Activated naive CD8-positive, alpha-beta T cell (primary cell): ENCODE results near the gene ERBB2.
"Not testable (repeated sequence)": the region's sequence is repeated elsewhere in the genome, so short reads cannot be mapped to it uniquely, and the experiment has no call there.

Source experiments
- H3K27ac Mint-ChIP-seq: one replicate; pipeline ENCODE4 v1.8.0; 2021; ENCODE audit warnings: mixed read lengths
- H3K27me3 Mint-ChIP-seq: one replicate; pipeline ENCODE4 v1.8.0; 2021; ENCODE audit warnings: mixed read lengths
- H3K36me3 Mint-ChIP-seq: one replicate; pipeline ENCODE4 v1.8.0; 2021; ENCODE audit warnings: mixed read lengths
- H3K4me1 Mint-ChIP-seq: one replicate; pipeline ENCODE4 v1.8.0; 2021; ENCODE audit warnings: low read depth, mixed read lengths
- H3K4me3 Mint-ChIP-seq: one replicate; pipeline ENCODE4 v1.8.0; 2021; ENCODE audit warnings: mild to moderate bottlenecking, mixed read lengths
- H3K9me3 Mint-ChIP-seq: one replicate; pipeline ENCODE4 v1.8.0; 2021; ENCODE audit warnings: low read depth, mixed read lengths

The ERBB2 gene

DNA sequence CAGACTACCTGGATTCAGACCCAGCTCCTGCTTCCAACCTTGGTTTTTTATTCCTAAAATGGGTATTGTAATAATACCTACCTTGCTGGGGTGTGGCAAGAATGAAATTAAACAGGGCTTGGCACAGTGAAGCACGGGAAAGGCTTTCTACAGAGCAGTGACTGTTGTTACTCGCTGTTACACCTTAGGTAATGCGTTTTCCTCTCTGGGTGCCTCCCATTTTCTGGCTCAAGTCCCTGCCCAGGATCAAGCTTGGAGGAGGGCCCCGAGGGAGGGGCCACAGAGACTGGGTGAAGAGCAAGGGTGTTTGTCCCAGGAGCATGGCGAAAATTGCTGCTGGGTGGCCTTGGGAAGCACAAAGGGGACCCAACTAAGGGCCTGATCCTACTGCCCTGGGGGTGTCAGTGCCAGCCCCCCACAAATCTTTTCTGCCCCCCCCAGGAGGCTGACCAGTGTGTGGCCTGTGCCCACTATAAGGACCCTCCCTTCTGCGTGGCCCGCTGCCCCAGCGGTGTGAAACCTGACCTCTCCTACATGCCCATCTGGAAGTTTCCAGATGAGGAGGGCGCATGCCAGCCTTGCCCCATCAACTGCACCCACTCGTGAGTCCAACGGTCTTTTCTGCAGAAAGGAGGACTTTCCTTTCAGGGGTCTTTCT lies 17.1 kb downstream of the ERBB2 start:
- Mint-ChIP-seq H3K9me3 (no peaks in the 10 kb centered on the region), H3K27me3 (no peaks in the 10 kb centered on the region), H3K4me1 (no peaks in the 10 kb centered on the region), H3K27ac (no peak overlapping the region), H3K4me3 (no peak overlapping the region), H3K36me3 (no peaks in the 10 kb centered on the region)

DNA sequence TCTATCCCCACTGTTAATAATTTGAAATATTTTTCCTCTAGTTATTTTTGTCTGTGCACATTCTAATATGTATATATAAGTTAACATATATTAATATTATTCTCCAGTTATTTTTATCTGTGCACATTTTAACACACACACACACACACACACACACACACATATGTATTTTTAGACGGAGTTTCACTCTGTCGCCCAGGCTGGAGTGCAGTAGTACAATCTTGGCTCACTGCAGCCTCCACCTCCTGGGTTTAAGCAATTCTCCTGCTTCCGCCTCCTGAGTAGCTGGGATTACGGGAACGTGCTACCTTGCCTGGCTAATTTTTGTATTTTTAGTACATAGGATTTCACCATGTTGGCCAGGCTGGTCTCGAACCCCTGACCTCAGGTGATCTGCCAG lies 17.8 kb downstream of the ERBB2 start:
- Mint-ChIP-seq H3K27me3 (no peaks in the 10 kb centered on the region), H3K4me3 (no peak overlapping the region), H3K27ac (no peak overlapping the region), H3K9me3 (no peaks in the 10 kb centered on the region), H3K36me3 (no peaks in the 10 kb centered on the region), H3K4me1 (no peaks in the 10 kb centered on the region)

- Mint-ChIP-seq H3K4me1 (no peaks in the 10 kb centered on the region), H3K27ac (no peak overlapping the region)
Measured at GRCh38 chr17:39719563-39720355, 19.9 kb downstream of the ERBB2 start.

GRCh38 chr17:39722104-39722503 lies 22.2 kb downstream of the ERBB2 start:
- Mint-ChIP-seq H3K36me3 (peaks cover 2% of the 10 kb centered on the region), H3K27me3 (no peaks in the 10 kb centered on the region), H3K9me3 (no peaks in the 10 kb centered on the region), H3K27ac (no peak overlapping the region), H3K4me1 (no peaks in the 10 kb centered on the region), H3K4me3 (no peak overlapping the region)

More at GRCh38 chr17:39719563-39720355, 19.9 kb downstream of the ERBB2 start:
- H3K27me3 Mint-ChIP-seq, result no peaks in the 10 kb centered on the region
- H3K36me3 Mint-ChIP-seq, result peaks cover 2% of the 10 kb centered on the region
- H3K9me3 Mint-ChIP-seq, result no peaks in the 10 kb centered on the region
- H3K4me3 Mint-ChIP-seq, result no peak overlapping the region

DNA sequence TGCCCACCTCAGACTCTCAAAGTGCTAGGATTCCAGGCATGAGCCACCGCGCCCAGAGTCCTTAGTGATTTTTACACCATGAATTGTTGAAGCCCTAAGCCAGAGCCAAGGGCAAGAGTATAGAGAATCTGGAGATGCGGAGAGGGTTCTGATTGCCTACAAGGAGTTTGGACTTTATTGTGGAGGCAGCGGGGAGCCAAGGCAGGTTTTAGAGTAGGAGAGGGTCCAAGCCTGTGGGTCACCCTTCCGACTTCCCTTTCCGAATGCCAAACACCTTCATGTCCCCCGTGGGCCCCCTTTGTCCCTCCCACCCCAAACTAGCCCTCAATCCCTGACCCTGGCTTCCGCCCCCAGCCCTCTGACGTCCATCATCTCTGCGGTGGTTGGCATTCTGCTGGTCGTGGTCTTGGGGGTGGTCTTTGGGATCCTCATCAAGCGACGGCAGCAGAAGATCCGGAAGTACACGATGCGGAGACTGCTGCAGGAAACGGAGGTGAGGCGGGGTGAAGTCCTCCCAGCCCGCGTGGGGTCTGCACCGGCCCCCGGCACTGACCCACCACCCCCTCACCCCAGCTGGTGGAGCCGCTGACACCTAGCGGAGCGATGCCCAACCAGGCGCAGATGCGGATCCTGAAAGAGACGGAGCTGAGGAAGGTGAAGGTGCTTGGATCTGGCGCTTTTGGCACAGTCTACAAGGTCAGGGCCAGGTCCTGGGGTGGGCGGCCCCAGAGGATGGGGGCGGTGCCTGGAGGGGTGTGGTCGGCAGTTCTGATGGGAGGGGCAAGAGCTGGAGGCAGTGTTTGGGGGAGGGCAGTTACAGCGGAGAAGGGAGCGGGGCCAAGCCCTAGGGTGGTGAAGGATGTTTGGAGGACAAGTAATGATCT lies 23.3 kb downstream of the ERBB2 start:
- Mint-ChIP-seq H3K4me1 (no peaks in the 10 kb centered on the region), H3K9me3 (no peaks in the 10 kb centered on the region), H3K27me3 (no peaks in the 10 kb centered on the region), H3K4me3 (no peak overlapping the region), H3K27ac (no peak overlapping the region), H3K36me3 (peaks cover 2% of the 10 kb centered on the region)

GRCh38 chr17:39724731-39725130 lies 24.9 kb downstream of the ERBB2 start:
- H3K4me1 Mint-ChIP-seq, result peaks cover 13% of the 10 kb centered on the region
- peaks cover 3% of the 10 kb centered on the region for H3K36me3 Mint-ChIP-seq
- H3K27ac Mint-ChIP-seq, result no peak overlapping the region
- H3K9me3 Mint-ChIP-seq, result no peaks in the 10 kb centered on the region
- H3K27me3 Mint-ChIP-seq, result no peaks in the 10 kb centered on the region
- no peak overlapping the region for H3K4me3 Mint-ChIP-seq

- not testable (repeated sequence) for H3K4me3 Mint-ChIP-seq, H3K27ac Mint-ChIP-seq, H3K9me3 Mint-ChIP-seq, H3K36me3 Mint-ChIP-seq, H3K27me3 Mint-ChIP-seq
- peaks cover 14% of the 10 kb centered on the region for H3K4me1 Mint-ChIP-seq
Measured at GRCh38 chr17:39725923-39726322, 26.1 kb downstream of the ERBB2 start.

DNA sequence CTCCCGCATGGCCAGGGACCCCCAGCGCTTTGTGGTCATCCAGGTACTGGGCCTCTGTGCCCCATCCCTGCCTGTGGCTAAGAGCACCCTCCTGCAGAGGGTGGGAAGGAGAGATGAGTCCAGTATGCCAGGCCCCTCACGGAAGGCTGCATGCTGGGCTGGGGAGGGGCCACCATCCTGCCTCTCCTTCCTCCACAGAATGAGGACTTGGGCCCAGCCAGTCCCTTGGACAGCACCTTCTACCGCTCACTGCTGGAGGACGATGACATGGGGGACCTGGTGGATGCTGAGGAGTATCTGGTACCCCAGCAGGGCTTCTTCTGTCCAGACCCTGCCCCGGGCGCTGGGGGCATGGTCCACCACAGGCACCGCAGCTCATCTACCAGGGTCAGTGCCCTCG lies 26.8 kb downstream of the ERBB2 start:
- no peaks in the 10 kb centered on the region for H3K27me3 Mint-ChIP-seq
- H3K4me1 Mint-ChIP-seq, result peaks cover 14% of the 10 kb centered on the region
- H3K36me3 Mint-ChIP-seq, result peaks cover 3% of the 10 kb centered on the region
- H3K4me3 Mint-ChIP-seq, result no peak overlapping the region
- no peak overlapping the region for H3K27ac Mint-ChIP-seq
- no peaks in the 10 kb centered on the region for H3K9me3 Mint-ChIP-seq

DNA sequence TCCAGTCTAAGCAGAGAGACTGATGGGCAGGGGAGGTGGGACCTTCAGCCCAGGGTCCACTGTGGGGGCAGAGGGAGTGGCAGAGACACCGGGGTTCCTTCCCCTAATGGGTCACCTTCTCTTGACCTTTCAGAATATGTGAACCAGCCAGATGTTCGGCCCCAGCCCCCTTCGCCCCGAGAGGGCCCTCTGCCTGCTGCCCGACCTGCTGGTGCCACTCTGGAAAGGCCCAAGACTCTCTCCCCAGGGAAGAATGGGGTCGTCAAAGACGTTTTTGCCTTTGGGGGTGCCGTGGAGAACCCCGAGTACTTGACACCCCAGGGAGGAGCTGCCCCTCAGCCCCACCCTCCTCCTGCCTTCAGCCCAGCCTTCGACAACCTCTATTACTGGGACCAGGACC lies 27.7 kb downstream of the ERBB2 start:
- Mint-ChIP-seq H3K4me1 (peaks cover 16% of the 10 kb centered on the region), H3K36me3 (peaks cover 3% of the 10 kb centered on the region), H3K27ac (no peak overlapping the region), H3K27me3 (no peaks in the 10 kb centered on the region), H3K9me3 (no peaks in the 10 kb centered on the region), H3K4me3 (no peak overlapping the region)

DNA sequence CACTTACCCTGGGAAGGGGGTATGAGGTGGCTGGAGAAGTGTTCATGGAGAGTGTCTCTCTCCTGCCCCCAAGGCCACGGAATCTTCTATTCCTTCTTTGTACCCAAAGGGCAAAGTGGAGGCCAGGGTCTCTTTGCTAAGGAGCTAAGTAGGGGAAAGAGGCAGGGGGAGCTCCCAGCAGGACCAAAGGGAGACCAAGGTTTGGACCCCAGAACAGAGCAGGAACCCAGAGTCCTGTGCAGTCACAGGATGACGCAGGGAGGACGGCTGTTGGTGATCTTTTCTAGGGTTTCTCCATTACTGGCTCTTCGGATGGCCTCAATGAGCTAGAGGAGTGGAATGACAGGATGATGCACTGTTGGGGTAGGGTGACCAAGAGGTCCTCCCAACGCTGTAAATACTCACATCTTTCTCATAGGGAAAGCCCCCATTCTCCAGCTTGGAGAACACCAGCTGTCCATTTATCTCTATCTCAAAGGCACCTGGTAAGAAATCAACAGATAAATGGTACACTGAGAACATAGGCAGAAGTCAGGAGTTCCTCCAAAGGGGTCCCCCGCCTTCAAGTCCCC lies 29.5 kb downstream of the ERBB2 start:
- Mint-ChIP-seq H3K36me3 (peaks cover 2% of the 10 kb centered on the region), H3K4me3 (peak overlapping the region; percentile 94), H3K27me3 (no peaks in the 10 kb centered on the region), H3K9me3 (no peaks in the 10 kb centered on the region), H3K4me1 (peaks cover 16% of the 10 kb centered on the region), H3K27ac (peak overlapping the region; percentile 87)

- Mint-ChIP-seq H3K9me3 (no peaks in the 10 kb centered on the region), H3K27me3 (no peaks in the 10 kb centered on the region), H3K36me3 (peaks cover 2% of the 10 kb centered on the region), H3K4me1 (peaks cover 16% of the 10 kb centered on the region), H3K27ac (peak within 1 kb of the TSS; percentile 87), H3K4me3 (peak within 1 kb of the TSS; percentile 94)
Measured at GRCh38 chr17:39730095-39730921, 30.4 kb downstream of the ERBB2 start, which contains the start of gene MIEN1. Gene MIEN1 (minus strand): TSS chr17:39730532. CDS start chr17:39730495, 37 bp downstream.

- no peak overlapping the region for H3K27ac Mint-ChIP-seq
- no peaks in the 10 kb centered on the region for H3K27me3 Mint-ChIP-seq
Measured at GRCh38 chr17:39732586-39732985, 32.7 kb downstream of the ERBB2 start.

DNA sequence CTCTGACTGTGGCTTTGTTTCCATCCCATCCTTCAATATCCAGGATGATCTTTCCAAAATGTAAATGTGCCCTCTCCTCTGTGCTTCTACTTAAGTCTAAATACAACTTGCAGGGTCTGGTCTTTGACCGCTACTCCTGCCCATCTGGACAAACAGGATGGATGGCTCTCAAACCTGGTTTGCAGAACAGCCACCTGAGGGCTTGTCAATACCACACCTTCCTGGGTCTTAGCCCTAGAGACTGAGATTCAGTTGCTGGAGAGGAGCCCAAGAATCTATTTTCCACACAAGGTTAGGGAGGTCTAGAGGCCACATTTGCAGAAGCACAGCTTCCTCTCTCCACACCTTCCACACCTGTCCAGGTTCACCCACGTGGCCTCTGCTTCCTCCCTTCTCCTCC lies 36.0 kb downstream of the ERBB2 start:
- Mint-ChIP-seq H3K4me3 (no peak overlapping the region), H3K36me3 (no peaks in the 10 kb centered on the region), H3K9me3 (no peaks in the 10 kb centered on the region), H3K27me3 (peaks cover 3% of the 10 kb centered on the region), H3K4me1 (peaks cover 15% of the 10 kb centered on the region), H3K27ac (no peak overlapping the region)

More at GRCh38 chr17:39732586-39732985, 32.7 kb downstream of the ERBB2 start:
- Mint-ChIP-seq H3K4me3 (peak overlapping the region; percentile 3), H3K9me3 (no peaks in the 10 kb centered on the region), H3K4me1 (peaks cover 16% of the 10 kb centered on the region), H3K36me3 (peaks cover 2% of the 10 kb centered on the region)
